NCI-H2196 treated with DMSO at 0.1 percent for 48 hours (cell line): ENCODE data around the gene OPN1SW.

ENCODE experiments used
- DNase-seq: peaks from one replicate; lab custom pipeline; 2025; ENCODE audit not compliant: unreplicated experiment; lab: John Stamatoyannopoulos, UW

The OPN1SW gene

GRCh38 chr7:128794020-128794419 is 18.4 kb upstream of the OPN1SW start:
- DNase-seq = no peak

GRCh38 chr7:128793181-128793547 is 17.6 kb upstream of the OPN1SW start:
- DNase-seq = no peak

- DNase-seq = no peak
Observed at GRCh38 chr7:128792471-128793180, 17.0 kb upstream of the OPN1SW start.

GRCh38 chr7:128791972-128792327 is 16.4 kb upstream of the OPN1SW start:
- no peak for DNase-seq

- DNase-seq = peak; percentile 34
Observed at GRCh38 chr7:128791121-128791971, 15.8 kb upstream of the OPN1SW start, which contains the start of gene CCDC136. Gene CCDC136, plus strand, starts transcription at chr7:128791968. Its CDS starts 444 bp downstream, at chr7:128792412.

- DNase-seq = no peak
Observed at GRCh38 chr7:128790315-128791041, 14.9 kb upstream of the OPN1SW start.

- DNase-seq = no peak
Observed at GRCh38 chr7:128788446-128789412, 13.1 kb upstream of the OPN1SW start.

- no peak for DNase-seq
Observed at GRCh38 chr7:128785738-128786137, 10.1 kb upstream of the OPN1SW start.

GRCh38 chr7:128783143-128783861 is 7.7 kb upstream of the OPN1SW start:
- no peak for DNase-seq

- no peak for DNase-seq
Observed at GRCh38 chr7:128781851-128782250, 6.3 kb upstream of the OPN1SW start.

GRCh38 chr7:128781126-128781525 is 5.5 kb upstream of the OPN1SW start:
- no peak for DNase-seq

- no peak for DNase-seq
Observed at GRCh38 chr7:128778946-128779345, 3.4 kb upstream of the OPN1SW start.

GRCh38 chr7:128777156-128778123 is 1.8 kb upstream of the OPN1SW start:
- no peak for DNase-seq

- no peak for DNase-seq
Observed at GRCh38 chr7:128774921-128775320, 673 bp downstream of the OPN1SW start.

GRCh38 chr7:128774029-128774689 is 1.4 kb downstream of the OPN1SW start:
- DNase-seq = no peak

- DNase-seq = no peak
Observed at GRCh38 chr7:128773604-128774003, 2.0 kb downstream of the OPN1SW start.

- no peak for DNase-seq
Observed at GRCh38 chr7:128770233-128770632, 5.4 kb downstream of the OPN1SW start.

- no peak for DNase-seq
Observed at GRCh38 chr7:128767475-128768110, 8.0 kb downstream of the OPN1SW start.
